HG02943 (cell line): Measurements from ENCODE around the gene TSHZ2.

ENCODE experiments used
- ATAC-seq: cut with Tn5 transposase; IDR thresholded peaks from one replicate; pipeline ENCODE4 v1.9.1; 2021; ENCODE audit warnings: mild to moderate bottlenecking, low read depth, moderate library complexity; ENCODE audit not compliant: unreplicated experiment

Gene TSHZ2

GRCh38 chr20:53324816-53325215, 352.7 kb downstream of the TSHZ2 start:
- ATAC-seq, result no peak

- ATAC-seq, result no peak
Measured at GRCh38 chr20:53328961-53329360, 356.8 kb downstream of the TSHZ2 start.

GRCh38 chr20:53329781-53330180, 357.6 kb downstream of the TSHZ2 start:
- no peak for ATAC-seq

GRCh38 chr20:53330601-53331140, 358.5 kb downstream of the TSHZ2 start:
- no peak for ATAC-seq

GRCh38 chr20:53331151-53331973, 359.2 kb downstream of the TSHZ2 start:
- ATAC-seq, result no peak

GRCh38 chr20:53332022-53332837, 360.1 kb downstream of the TSHZ2 start:
- ATAC-seq, result no peak

GRCh38 chr20:53334861-53335260, 362.7 kb downstream of the TSHZ2 start:
- ATAC-seq, result no peak

- no peak for ATAC-seq
Measured at GRCh38 chr20:53335555-53335954, 363.4 kb downstream of the TSHZ2 start.

GRCh38 chr20:53336892-53337291, 364.7 kb downstream of the TSHZ2 start:
- ATAC-seq, result no peak

- ATAC-seq, result no peak
Measured at GRCh38 chr20:53337390-53338101, 365.4 kb downstream of the TSHZ2 start.

- no peak for ATAC-seq
Measured at GRCh38 chr20:53338716-53339115, 366.6 kb downstream of the TSHZ2 start.

- no peak for ATAC-seq
Measured at GRCh38 chr20:53342429-53342828, 370.3 kb downstream of the TSHZ2 start.

- no peak for ATAC-seq
Measured at GRCh38 chr20:53343448-53343847, 371.3 kb downstream of the TSHZ2 start.

- ATAC-seq, result no peak
Measured at GRCh38 chr20:53344891-53345290, 372.7 kb downstream of the TSHZ2 start.

GRCh38 chr20:53345536-53346334, 373.6 kb downstream of the TSHZ2 start:
- no peak for ATAC-seq

- ATAC-seq, result no peak
Measured at GRCh38 chr20:53346335-53346648, 374.1 kb downstream of the TSHZ2 start.

- no peak for ATAC-seq
Measured at GRCh38 chr20:53349730-53350129, 377.6 kb downstream of the TSHZ2 start.

- ATAC-seq, result no peak
Measured at GRCh38 chr20:53352727-53353440, 380.7 kb downstream of the TSHZ2 start.

GRCh38 chr20:53354314-53354713, 382.2 kb downstream of the TSHZ2 start:
- no peak for ATAC-seq

GRCh38 chr20:53355790-53356189, 383.6 kb downstream of the TSHZ2 start:
- ATAC-seq, result no peak
